ENCODE data around the gene GUCA2A. TPM values are rescaled to one million over a fixed set of nuclear protein-coding genes. Genes with fewer than 3 reads are reported as not detected.

GUCA2A gene
- polyA plus RNA-seq, 1 of the 3 experiments (the other 2 are of a cell fraction): not detected

GRCh38 chr1:42148166-42148565 lies 16.4 kb downstream of the GUCA2A start:
- no peaks in the 10 kb centered on the region for H3K79me2 ChIP-seq (ENCODE audit: insufficient read depth)
- no peaks in the 10 kb centered on the region for H4K20me1 ChIP-seq (ENCODE audit: insufficient read depth)
- H3K4me3 ChIP-seq (ENCODE audit: low read depth in 2 of 2, low read length in 1 of 2): no peak overlapping the region
- H3K27ac ChIP-seq (ENCODE audit: low read depth in 2 of 2, low read length in 1 of 2): no peak overlapping the region
- CTCF ChIA-PET: interaction anchor here (0.9 to 3.4 kb wide), 14 partner anchors 8 to 609 kb away, joined by 3 to 19 read pairs (median 10); partner anchors contain the start of gene GUCA2A
- 4% methylated on average over 1 of the region's 1 CpG for WGBS (ENCODE audit: low lambda C conversion rate)
- POLR2A ChIA-PET: no interaction called here
- no peaks in the 10 kb centered on the region for H3F3A ChIP-seq (replicated peaks; ENCODE audit: insufficient read depth)
- TF ChIP-seq MAX (IDR thresholded peaks at IDR 0.05; ENCODE audit: low read depth) (no peak), YY1 (IDR thresholded peaks at IDR 0.05; ENCODE audit: low read depth) (no peak), FOSL2 (IDR thresholded peaks at IDR 0.05; ENCODE audit: borderline replicate concordance, low read depth) (no peak), RAD21 (IDR thresholded peaks at IDR 0.05; ENCODE audit: low read length) (no peak), FOXJ3 (CRISPR knock-in tag; IDR thresholded peaks at IDR 0.05) (no peak), MEF2A (IDR thresholded peaks at IDR 0.05; ENCODE audit: borderline replicate concordance, low read depth) (no peak), GATA2 (CRISPR knock-in tag; IDR thresholded peaks at IDR 0.05) (no peak), RXRA (IDR thresholded peaks at IDR 0.05; ENCODE audit: borderline replicate concordance, low read depth) (no peak), NRF1 (IDR thresholded peaks at IDR 0.05; ENCODE audit: low read depth, low read length) (no peak), TAF1 (IDR thresholded peaks at IDR 0.05; ENCODE audit: borderline replicate concordance, low read depth, low read length) (no peak), TEAD4 (IDR thresholded peaks at IDR 0.05; ENCODE audit: borderline replicate concordance, insufficient read depth) (no peak), NFIC (IDR thresholded peaks at IDR 0.05; ENCODE audit: borderline replicate concordance) (no peak)
- TF ChIP-seq, protein P1, sequence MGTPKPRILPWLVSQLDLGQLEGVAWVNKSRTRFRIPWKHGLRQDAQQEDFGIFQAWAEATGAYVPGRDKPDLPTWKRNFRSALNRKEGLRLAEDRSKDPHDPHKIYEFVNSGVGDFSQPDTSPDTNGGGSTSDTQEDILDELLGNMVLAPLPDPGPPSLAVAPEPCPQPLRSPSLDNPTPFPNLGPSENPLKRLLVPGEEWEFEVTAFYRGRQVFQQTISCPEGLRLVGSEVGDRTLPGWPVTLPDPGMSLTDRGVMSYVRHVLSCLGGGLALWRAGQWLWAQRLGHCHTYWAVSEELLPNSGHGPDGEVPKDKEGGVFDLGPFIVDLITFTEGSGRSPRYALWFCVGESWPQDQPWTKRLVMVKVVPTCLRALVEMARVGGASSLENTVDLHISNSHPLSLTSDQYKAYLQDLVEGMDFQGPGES (IDR thresholded peaks at IDR 0.05; ENCODE audit: low read depth, low read length): no peak
- TF ChIP-seq, protein P2, sequence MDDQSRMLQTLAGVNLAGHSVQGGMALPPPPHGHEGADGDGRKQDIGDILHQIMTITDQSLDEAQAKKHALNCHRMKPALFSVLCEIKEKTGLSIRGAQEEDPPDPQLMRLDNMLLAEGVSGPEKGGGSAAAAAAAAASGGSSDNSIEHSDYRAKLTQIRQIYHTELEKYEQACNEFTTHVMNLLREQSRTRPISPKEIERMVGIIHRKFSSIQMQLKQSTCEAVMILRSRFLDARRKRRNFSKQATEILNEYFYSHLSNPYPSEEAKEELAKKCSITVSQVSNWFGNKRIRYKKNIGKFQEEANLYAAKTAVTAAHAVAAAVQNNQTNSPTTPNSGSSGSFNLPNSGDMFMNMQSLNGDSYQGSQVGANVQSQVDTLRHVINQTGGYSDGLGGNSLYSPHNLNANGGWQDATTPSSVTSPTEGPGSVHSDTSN (IDR thresholded peaks at IDR 0.05): no peak
- no peaks in the 10 kb centered on the region for H3K9me3 ChIP-seq
- H3K9ac ChIP-seq: no peak overlapping the region
- no peak overlapping the region for H2AFZ ChIP-seq (ENCODE audit: low read depth)
- DNase-seq: no peak
- no peaks in the 10 kb centered on the region for H3K9me2 ChIP-seq
- peaks cover 16% of the 10 kb centered on the region for H3K27me3 ChIP-seq (ENCODE audit: insufficient read depth)
- H3K4me2 ChIP-seq: no peak overlapping the region
- H3K36me3 ChIP-seq (replicated peaks in 1 of 2; ENCODE audit: control insufficient read depth in 1 of 2, insufficient read depth in 2 of 2, low read length in 1 of 2): no peaks in the 10 kb centered on the region
- no peaks in the 10 kb centered on the region for H3K4me1 ChIP-seq (ENCODE audit: control insufficient read depth in 1 of 2, insufficient read depth in 2 of 2, low read depth in 1 of 2, low read length in 1 of 2)

GRCh38 chr1:42146626-42147320 lies 17.8 kb downstream of the GUCA2A start:
- Histone ChIP-seq H3K27me3 (ENCODE audit: insufficient read depth) (peaks cover 16% of the 10 kb centered on the region), H3K4me3 (ENCODE audit: low read depth in 2 of 2, low read length in 1 of 2) (no peak overlapping the region; a peak in 1 of 4 replicates), H3K9me3 (no peaks in the 10 kb centered on the region), H3K36me3 (replicated peaks in 1 of 2; ENCODE audit: control insufficient read depth in 1 of 2, insufficient read depth in 2 of 2, low read length in 1 of 2) (no peaks in the 10 kb centered on the region), H3K9me2 (no peaks in the 10 kb centered on the region), H4K20me1 (ENCODE audit: insufficient read depth) (no peaks in the 10 kb centered on the region), H3K4me2 (no peak overlapping the region), H2AFZ (ENCODE audit: low read depth) (no peak overlapping the region), H3K27ac (ENCODE audit: low read depth in 2 of 2, low read length in 1 of 2) (no peak overlapping the region), H3K4me1 (ENCODE audit: control insufficient read depth in 1 of 2, insufficient read depth in 2 of 2, low read depth in 1 of 2, low read length in 1 of 2) (no peaks in the 10 kb centered on the region), H3K9ac (no peak overlapping the region), H3K79me2 (ENCODE audit: insufficient read depth) (no peaks in the 10 kb centered on the region), H3F3A (replicated peaks; ENCODE audit: insufficient read depth) (no peaks in the 10 kb centered on the region)
- TF ChIP-seq USF1 (IDR thresholded peaks at IDR 0.05; ENCODE audit: borderline replicate concordance, low read depth) (no peak), RAD21 (IDR thresholded peaks at IDR 0.05; ENCODE audit: low read length) (peak; percentile 94), SMC3 (IDR thresholded peaks at IDR 0.05; ENCODE audit: low read depth, low read length) (peak; percentile 84)
- TF ChIP-seq, protein P3, sequence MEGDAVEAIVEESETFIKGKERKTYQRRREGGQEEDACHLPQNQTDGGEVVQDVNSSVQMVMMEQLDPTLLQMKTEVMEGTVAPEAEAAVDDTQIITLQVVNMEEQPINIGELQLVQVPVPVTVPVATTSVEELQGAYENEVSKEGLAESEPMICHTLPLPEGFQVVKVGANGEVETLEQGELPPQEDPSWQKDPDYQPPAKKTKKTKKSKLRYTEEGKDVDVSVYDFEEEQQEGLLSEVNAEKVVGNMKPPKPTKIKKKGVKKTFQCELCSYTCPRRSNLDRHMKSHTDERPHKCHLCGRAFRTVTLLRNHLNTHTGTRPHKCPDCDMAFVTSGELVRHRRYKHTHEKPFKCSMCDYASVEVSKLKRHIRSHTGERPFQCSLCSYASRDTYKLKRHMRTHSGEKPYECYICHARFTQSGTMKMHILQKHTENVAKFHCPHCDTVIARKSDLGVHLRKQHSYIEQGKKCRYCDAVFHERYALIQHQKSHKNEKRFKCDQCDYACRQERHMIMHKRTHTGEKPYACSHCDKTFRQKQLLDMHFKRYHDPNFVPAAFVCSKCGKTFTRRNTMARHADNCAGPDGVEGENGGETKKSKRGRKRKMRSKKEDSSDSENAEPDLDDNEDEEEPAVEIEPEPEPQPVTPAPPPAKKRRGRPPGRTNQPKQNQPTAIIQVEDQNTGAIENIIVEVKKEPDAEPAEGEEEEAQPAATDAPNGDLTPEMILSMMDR (IDR thresholded peaks at IDR 0.05): peak; percentile 85
- POLR2A ChIA-PET: no interaction called here
- WGBS (ENCODE audit: low lambda C conversion rate): 31% methylated on average over 16 of the region's 19 CpGs
- DNase-seq: peak; percentile 85
- CTCF ChIA-PET: interaction anchor here (0.6 to 3.4 kb wide), 37 partner anchors 9 to 611 kb away, joined by 3 to 19 read pairs (median 4); partner anchors contain the start of genes CCDC30, CLDN19 and GUCA2A
